Astrocyte (in vitro differentiated cells and primary cell): ENCODE measurements around the gene NEUROD1. TPM values are rescaled to one million over a fixed set of nuclear protein-coding genes. Genes with fewer than 3 reads are reported as not detected.

Source experiments
- DNase-seq: peaks from one replicate; pipeline ENCODE4 v3.0.0-alpha.2; 2010; ENCODE audit warnings: low read depth
- FAIRE-seq: peaks from 2 replicates; lab custom pipeline; 2011; peaks lifted over from hg19 to GRCh38; lab: Jason Lieb, UNC
- H2AFZ ChIP-seq: 2 replicates; pipeline ENCODE4 v1.6.0; 2012; ENCODE audit warnings: low read depth, low read length, inconsistent platforms
- H3K27ac ChIP-seq: 2 replicates; pipeline ENCODE4 v1.5.1; 2011; ENCODE audit warnings: low read depth, low read length, inconsistent platforms
- H3K27me3 ChIP-seq: 2 replicates; pipeline ENCODE4 v1.6.0; 2011; ENCODE audit warnings: low read length, inconsistent platforms; ENCODE audit not compliant: insufficient read depth
- H3K36me3 ChIP-seq: 2 replicates; pipeline ENCODE4 v1.5.1; 2011; ENCODE audit warnings: low read length, inconsistent platforms; ENCODE audit not compliant: insufficient read depth
- H3K4me1 ChIP-seq: 2 replicates; pipeline ENCODE4 v1.5.1; 2011; ENCODE audit warnings: low read length, inconsistent platforms; ENCODE audit not compliant: insufficient read depth
- H3K4me2 ChIP-seq: 2 replicates; pipeline ENCODE4 v1.6.0; 2012; ENCODE audit warnings: low read length, inconsistent platforms
- H3K4me3 ChIP-seq: 2 replicates; pipeline ENCODE4 v1.5.1; 2011; ENCODE audit warnings: low read depth, mild to moderate bottlenecking, low read length, inconsistent platforms; ENCODE audit not compliant: insufficient read depth
- H3K79me2 ChIP-seq: 2 replicates; pipeline ENCODE4 v1.6.0; 2012; ENCODE audit warnings: mild to moderate bottlenecking, low read length, inconsistent platforms; ENCODE audit not compliant: insufficient read depth
- H3K9ac ChIP-seq: 2 replicates; pipeline ENCODE4 v1.6.0; 2012; ENCODE audit warnings: mild to moderate bottlenecking, low read length, inconsistent platforms
- H3K9me3 ChIP-seq: 2 replicates; pipeline ENCODE4 v1.5.1; 2012; ENCODE audit warnings: low read depth, mild to moderate bottlenecking, low read length, inconsistent platforms; ENCODE audit not compliant: insufficient read depth
- H4K20me1 ChIP-seq: 2 replicates; pipeline ENCODE4 v1.6.0; 2012; ENCODE audit warnings: low read length, inconsistent platforms; ENCODE audit not compliant: insufficient read depth
- H3K27ac Mint-ChIP-seq: one replicate; pipeline ENCODE4 v1.8.0; 2021; ENCODE audit warnings: mild to moderate bottlenecking, mixed read lengths; ENCODE audit not compliant: unreplicated experiment
- H3K27me3 Mint-ChIP-seq: one replicate; pipeline ENCODE4 v1.8.0; 2021; ENCODE audit warnings: low read depth, mixed read lengths; ENCODE audit not compliant: unreplicated experiment
- H3K36me3 Mint-ChIP-seq: one replicate; pipeline ENCODE4 v1.8.0; 2021; ENCODE audit warnings: low read depth, mixed read lengths; ENCODE audit not compliant: unreplicated experiment
- H3K4me1 Mint-ChIP-seq: one replicate; pipeline ENCODE4 v1.8.0; 2021; ENCODE audit warnings: low read depth, mixed read lengths; ENCODE audit not compliant: unreplicated experiment
- H3K4me3 Mint-ChIP-seq: one replicate; pipeline ENCODE4 v1.8.0; 2021; ENCODE audit warnings: mild to moderate bottlenecking, moderate library complexity, mixed read lengths; ENCODE audit not compliant: unreplicated experiment
- H3K9me3 Mint-ChIP-seq: one replicate; pipeline ENCODE4 v1.8.0; 2021; ENCODE audit warnings: mild to moderate bottlenecking, mixed read lengths; ENCODE audit not compliant: unreplicated experiment
- EZH2 ChIP-seq: IDR thresholded peaks from 2 replicates; pipeline ENCODE4 v1.6.1; 2012; ENCODE audit warnings: mild to moderate bottlenecking, low read length, inconsistent platforms; ENCODE audit not compliant: insufficient read depth
- total RNA-seq: library from RNA; stranded (reverse); gene quantifications from 2 replicates; pipeline ENCODE4 v1.2.1, GENCODE V29; 2021
- TF ChIP-seq, protein P1 (sequence below): IDR thresholded peaks from 2 replicates; pipeline ENCODE4 v1.5.1; 2011; ENCODE audit warnings: low read depth, mild to moderate bottlenecking, inconsistent platforms, low read length, moderate library complexity; ENCODE audit not compliant: insufficient read depth

Gene NEUROD1
- total RNA-seq, 1 donor from 2014 or later, result not detected

DNA sequence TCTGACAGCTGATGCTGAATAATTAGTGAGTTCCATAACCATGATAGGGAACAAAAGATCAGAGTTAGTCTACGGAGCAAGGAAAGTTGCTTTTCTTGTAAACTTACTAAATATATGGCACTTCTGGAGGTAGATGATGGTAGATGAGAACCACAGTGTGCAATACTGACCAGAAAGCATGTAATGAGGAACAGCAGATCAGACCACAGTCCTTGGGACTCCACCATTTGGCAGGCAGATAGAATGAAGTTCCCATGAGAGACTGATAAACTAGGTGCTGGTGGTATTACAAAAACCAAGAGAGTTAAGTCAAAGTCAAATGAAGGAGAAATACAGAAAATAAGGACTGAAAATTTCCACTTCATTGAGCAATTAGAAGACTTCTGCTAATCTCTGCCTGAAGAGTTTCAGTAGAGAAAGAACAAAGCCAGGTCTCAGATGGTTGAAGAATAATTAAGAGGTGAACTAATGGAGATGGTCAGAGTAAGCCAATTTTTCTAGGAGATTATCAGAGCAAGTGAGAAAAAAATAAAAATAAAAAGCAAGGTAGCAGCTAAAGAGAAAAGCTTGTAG lies 33.8 kb downstream of the NEUROD1 start:
- no peaks in the 10 kb centered on the region for H3K4me1 ChIP-seq
- H3K79me2 ChIP-seq, result no peaks in the 10 kb centered on the region
- no peaks in the 10 kb centered on the region for H4K20me1 ChIP-seq
- no peak for TF ChIP-seq EZH2
- TF ChIP-seq, protein P1, sequence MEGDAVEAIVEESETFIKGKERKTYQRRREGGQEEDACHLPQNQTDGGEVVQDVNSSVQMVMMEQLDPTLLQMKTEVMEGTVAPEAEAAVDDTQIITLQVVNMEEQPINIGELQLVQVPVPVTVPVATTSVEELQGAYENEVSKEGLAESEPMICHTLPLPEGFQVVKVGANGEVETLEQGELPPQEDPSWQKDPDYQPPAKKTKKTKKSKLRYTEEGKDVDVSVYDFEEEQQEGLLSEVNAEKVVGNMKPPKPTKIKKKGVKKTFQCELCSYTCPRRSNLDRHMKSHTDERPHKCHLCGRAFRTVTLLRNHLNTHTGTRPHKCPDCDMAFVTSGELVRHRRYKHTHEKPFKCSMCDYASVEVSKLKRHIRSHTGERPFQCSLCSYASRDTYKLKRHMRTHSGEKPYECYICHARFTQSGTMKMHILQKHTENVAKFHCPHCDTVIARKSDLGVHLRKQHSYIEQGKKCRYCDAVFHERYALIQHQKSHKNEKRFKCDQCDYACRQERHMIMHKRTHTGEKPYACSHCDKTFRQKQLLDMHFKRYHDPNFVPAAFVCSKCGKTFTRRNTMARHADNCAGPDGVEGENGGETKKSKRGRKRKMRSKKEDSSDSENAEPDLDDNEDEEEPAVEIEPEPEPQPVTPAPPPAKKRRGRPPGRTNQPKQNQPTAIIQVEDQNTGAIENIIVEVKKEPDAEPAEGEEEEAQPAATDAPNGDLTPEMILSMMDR, result no peak
- no peak overlapping the region for H3K4me2 ChIP-seq
- no peaks in the 10 kb centered on the region for H3K36me3 ChIP-seq
- FAIRE-seq (no peak), DNase-seq (no peak)
- H3K27ac ChIP-seq, result no peak overlapping the region
- H3K36me3 Mint-ChIP-seq, result no peaks in the 10 kb centered on the region
- H3K9ac ChIP-seq, result no peak overlapping the region
- no peaks in the 10 kb centered on the region for H3K9me3 Mint-ChIP-seq
- no peaks in the 10 kb centered on the region for H3K27me3 ChIP-seq
- H3K4me3 Mint-ChIP-seq, result no peak overlapping the region
- H3K4me3 ChIP-seq, result no peak overlapping the region
- no peak overlapping the region for H2AFZ ChIP-seq
- no peak overlapping the region for H3K27ac Mint-ChIP-seq
- peaks cover 33% of the 10 kb centered on the region for H3K27me3 Mint-ChIP-seq
- no peaks in the 10 kb centered on the region for H3K9me3 ChIP-seq
- no peaks in the 10 kb centered on the region for H3K4me1 Mint-ChIP-seq

DNA sequence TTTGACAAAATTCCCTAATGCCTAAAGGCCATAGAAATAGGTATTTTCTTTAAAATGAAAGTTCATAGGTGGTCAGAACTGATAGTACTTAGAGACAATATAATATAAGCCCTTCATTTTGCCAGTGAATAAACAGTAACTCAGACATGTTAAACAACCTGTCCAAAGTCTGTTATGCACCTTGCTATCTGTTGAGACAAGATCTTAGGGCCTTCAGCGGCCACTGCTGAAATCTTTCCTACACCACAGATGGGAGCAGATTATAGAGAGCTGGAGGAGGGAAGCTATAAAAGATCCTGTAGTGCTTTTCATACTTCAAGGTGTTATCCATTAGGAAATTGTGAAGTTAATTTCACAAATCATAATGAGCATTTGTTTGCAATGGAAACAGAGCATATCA lies 37.2 kb downstream of the NEUROD1 start:
- no peak for FAIRE-seq
- H3K36me3 Mint-ChIP-seq, result no peaks in the 10 kb centered on the region
- no peak overlapping the region for H3K4me3 Mint-ChIP-seq

DNA sequence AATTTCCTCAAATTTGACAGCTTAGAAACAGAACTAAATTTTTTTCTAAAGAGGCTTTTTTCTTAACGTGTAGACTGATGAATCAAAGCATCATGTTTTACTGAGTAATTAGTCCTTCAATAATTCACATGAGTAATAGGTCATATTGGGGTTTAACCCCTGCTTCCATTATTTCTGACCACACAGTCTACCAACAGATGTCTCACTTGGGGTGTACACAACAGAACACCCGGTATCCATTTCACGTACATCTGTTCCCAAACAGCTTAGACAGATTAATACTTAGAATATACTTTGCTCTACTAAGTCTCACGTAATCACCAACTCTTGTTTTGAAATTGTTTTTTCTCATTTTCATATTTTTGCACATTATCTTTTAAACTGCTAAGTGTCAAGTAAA lies 38.2 kb downstream of the NEUROD1 start:
- no peaks in the 10 kb centered on the region for H3K36me3 Mint-ChIP-seq
- TF ChIP-seq EZH2, result no peak
- TF ChIP-seq, protein P1, result no peak
- no peak overlapping the region for H3K4me3 ChIP-seq
- H2AFZ ChIP-seq, result no peak overlapping the region
- H3K9me3 ChIP-seq, result no peaks in the 10 kb centered on the region
- H3K4me3 Mint-ChIP-seq, result no peak overlapping the region
- no peaks in the 10 kb centered on the region for H3K9me3 Mint-ChIP-seq
- H3K27me3 Mint-ChIP-seq, result peaks cover 29% of the 10 kb centered on the region
- H3K4me2 ChIP-seq, result no peak overlapping the region
- no peak overlapping the region for H3K27ac ChIP-seq
- no peaks in the 10 kb centered on the region for H3K4me1 Mint-ChIP-seq
- H3K27me3 ChIP-seq, result no peaks in the 10 kb centered on the region
- no peak for DNase-seq
- no peak overlapping the region for H3K9ac ChIP-seq
- H3K36me3 ChIP-seq, result no peaks in the 10 kb centered on the region
- H3K4me1 ChIP-seq, result no peaks in the 10 kb centered on the region
- H3K79me2 ChIP-seq, result no peaks in the 10 kb centered on the region
- no peak for FAIRE-seq
- no peak overlapping the region for H3K27ac Mint-ChIP-seq
- no peaks in the 10 kb centered on the region for H4K20me1 ChIP-seq

More for the DNA sequence above, 37.2 kb downstream of the NEUROD1 start:
- Histone ChIP-seq H3K4me1 (no peaks in the 10 kb centered on the region), H3K4me3 (no peak overlapping the region), H3K4me2 (no peak overlapping the region), H4K20me1 (no peaks in the 10 kb centered on the region), H3K27ac (no peak overlapping the region), H3K27me3 (no peaks in the 10 kb centered on the region), H3K9ac (no peak overlapping the region), H3K36me3 (no peaks in the 10 kb centered on the region), H3K9me3 (no peaks in the 10 kb centered on the region), H2AFZ (no peak overlapping the region), H3K79me2 (no peaks in the 10 kb centered on the region)
- Mint-ChIP-seq H3K4me1 (no peaks in the 10 kb centered on the region), H3K9me3 (no peaks in the 10 kb centered on the region), H3K27ac (no peak overlapping the region), H3K27me3 (peaks cover 34% of the 10 kb centered on the region)
- TF ChIP-seq, protein P1, result no peak
- TF ChIP-seq EZH2, result no peak
- no peak for DNase-seq
